Activated CD4-positive, alpha-beta T cell treated with anti-CD3 and anti-CD28 coated beads, Interleukin-2, amount 50 U/mL, for 1 hour (primary cell): Measurements from ENCODE around the gene KDM1A.
A peak's percentile ranks its signal among the peaks of the same experiment; 100 is the strongest.
"Not testable (repeated sequence)": the region's sequence is repeated elsewhere in the genome, so short reads cannot be mapped to it uniquely, and the experiment has no call there.

Source experiments
- DNase-seq: peaks from one replicate; pipeline ENCODE4 v3.0.0-alpha.2; 2020

KDM1A gene

GRCh38 chr1:23019094-23019862 is at the start of gene KDM1A:
Gene KDM1A, plus strand, starts transcription at chr1:23019468. Its CDS starts 129 bp downstream, at chr1:23019597.
- peak; percentile 94 for DNase-seq

DNA sequence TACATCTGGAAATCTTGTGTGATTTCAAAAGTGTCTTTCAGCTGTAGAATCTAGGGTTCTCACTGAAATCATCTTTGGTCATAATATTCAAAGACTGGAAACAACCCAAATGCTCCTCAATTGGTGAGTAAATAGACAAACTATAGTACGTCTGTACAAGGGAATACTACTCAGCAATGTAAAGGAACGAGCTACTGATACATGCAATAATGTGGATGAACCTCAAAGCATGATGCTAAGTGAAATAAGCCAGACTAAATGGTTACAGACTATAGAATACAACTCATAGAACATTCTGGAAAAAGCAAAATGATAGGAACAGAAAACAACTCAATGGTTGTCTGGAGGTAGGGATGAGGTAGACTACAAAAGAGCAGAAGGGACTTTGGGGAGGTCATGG is 49.2 kb upstream of the KDM1A start:
- DNase-seq = no peak

DNA sequence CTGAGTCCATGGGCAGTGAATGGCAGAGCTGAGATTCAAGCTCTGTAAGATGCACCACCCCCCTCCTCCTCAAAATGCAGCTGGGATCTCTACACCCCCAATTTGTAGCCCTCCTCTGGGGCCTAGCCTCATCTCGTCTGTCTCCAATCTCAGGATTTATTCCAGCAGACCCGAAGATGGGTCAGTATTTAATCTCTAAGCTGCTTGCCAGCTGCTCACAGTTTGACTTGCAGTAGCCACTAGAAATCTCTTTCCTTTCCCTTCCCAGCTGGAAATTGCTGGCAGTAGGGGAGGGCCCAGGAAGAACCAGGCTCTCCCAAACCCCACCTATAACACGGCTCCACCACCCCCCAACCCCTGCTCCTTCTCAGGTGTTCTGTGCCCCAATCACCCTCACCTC is 48.1 kb upstream of the KDM1A start:
- no peak for DNase-seq

- DNase-seq = no peak
Measured at GRCh38 chr1:22971611-22972405, 47.5 kb upstream of the KDM1A start.

DNA sequence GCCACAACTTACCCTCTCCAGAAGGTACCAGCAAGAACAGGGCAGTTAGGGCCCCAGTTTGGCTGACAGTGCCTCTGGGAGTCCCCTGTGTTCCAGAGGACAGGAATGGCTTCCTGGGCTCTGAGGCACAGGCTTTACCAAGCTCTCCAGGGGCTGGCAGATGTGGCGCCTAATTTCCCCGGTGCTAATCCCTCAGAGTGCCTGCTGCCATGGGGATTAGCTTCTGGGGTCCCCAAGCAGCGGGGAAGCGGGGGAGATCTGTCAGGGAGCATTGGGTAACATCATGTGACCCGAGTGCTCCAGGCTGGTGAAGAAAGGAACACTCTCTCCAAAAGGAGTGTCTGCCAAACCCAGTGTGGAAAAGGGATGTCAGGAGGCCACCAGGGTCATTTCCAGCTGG is 46.5 kb upstream of the KDM1A start, which contains the start of gene LACTBL1:
Gene LACTBL1 (minus strand): TSS at position 107 of the 400 bp plus-strand sequence. CDS start 550 bp downstream, outside the sequence.
- DNase-seq = no peak

DNA sequence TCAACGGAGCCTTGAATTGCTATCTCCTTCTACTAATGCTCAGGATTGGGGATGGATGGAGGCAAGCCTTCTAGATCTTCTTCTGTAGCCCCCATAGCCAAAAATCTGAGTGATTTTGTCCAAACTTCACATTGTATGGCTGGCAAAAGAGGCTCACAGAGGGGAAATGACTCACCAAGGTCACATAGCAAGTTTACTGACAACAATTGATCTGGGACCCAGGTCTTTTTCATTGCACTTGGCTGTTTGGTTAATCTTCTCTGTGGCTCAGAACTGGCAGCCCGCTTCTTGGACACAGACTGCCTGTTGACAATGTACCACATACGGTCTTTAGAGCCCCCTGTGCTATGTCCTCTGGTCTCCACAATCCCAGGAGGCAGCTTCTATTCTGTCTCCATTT is 43.6 kb upstream of the KDM1A start:
- no peak for DNase-seq

GRCh38 chr1:22976127-22976460 is 43.2 kb upstream of the KDM1A start:
- DNase-seq = no peak

- peak; percentile 38 for DNase-seq
Measured at GRCh38 chr1:22976461-22977243, 42.6 kb upstream of the KDM1A start.

GRCh38 chr1:22978299-22978698 is 41.0 kb upstream of the KDM1A start:
- no peak for DNase-seq

GRCh38 chr1:22980471-22980790 is 38.8 kb upstream of the KDM1A start:
- DNase-seq = not testable (repeated sequence)

DNA sequence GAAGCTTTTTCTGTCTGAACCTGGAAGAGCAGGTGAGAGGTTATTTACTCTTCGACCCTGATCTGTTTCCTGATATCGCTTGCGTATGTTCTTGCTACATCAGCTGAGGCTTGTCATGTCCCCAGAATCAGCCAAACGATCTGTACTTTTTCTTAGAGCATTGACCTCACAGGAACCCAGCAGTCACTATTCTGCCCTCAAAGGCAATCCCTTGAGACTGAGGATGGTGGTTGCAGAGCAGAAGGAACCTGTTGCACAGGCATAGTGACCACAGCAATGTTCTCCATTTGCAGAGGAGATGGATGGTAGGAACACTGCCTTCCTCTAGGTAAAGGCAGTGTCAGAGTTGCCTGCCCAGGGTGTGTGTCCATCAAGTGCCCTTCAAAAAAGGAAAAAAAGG is 35.3 kb upstream of the KDM1A start:
- DNase-seq = no peak

GRCh38 chr1:22992384-22992783 is 26.9 kb upstream of the KDM1A start:
- not testable (repeated sequence) for DNase-seq

GRCh38 chr1:22993220-22993795 is 26.0 kb upstream of the KDM1A start:
- not testable (repeated sequence) for DNase-seq

GRCh38 chr1:22995774-22996173 is 23.5 kb upstream of the KDM1A start:
- DNase-seq = no peak

- not testable (repeated sequence) for DNase-seq
Measured at GRCh38 chr1:22997528-22997927, 21.7 kb upstream of the KDM1A start.

DNA sequence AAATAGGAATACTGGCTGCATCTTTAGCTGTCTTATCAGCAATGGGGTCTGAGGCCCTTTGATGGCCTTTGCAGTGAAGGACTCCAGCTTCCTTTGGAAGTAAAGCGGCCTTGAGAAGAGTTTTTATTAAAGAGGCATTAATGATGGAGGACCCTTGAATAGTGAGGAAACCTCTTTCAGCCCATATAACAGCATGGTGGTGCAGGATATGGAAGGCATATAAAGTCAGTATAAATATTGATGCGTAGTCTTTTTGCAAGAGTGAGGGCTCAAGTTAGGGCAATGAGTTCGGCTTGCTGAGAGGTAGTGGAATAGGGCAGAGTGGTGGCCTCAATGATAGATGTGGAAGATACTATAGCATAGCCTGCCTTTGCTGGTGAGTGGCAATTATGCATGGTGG is 19.1 kb upstream of the KDM1A start:
- not testable (repeated sequence) for DNase-seq

- DNase-seq = not testable (repeated sequence)
Measured at GRCh38 chr1:23002218-23002617, 17.1 kb upstream of the KDM1A start.

DNA sequence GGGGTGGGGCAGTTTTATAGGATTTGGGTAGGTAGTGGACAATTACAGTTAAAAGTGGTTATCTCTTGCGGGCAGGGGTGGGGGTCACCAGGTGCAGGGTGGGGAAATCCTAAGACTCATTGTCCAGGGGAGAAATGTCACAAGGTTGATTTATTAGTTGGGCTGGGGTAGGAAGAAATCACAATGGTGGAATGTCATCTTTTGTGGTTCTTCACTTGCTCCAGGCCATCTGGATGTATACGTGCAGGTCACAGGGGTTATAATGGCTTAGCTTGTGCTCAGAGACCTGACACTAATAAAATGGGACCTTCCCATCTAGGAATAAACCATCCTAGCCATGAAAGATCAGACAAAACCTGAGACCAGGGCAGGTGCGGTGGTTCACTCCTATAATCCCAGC is 15.2 kb upstream of the KDM1A start:
- no peak for DNase-seq

DNA sequence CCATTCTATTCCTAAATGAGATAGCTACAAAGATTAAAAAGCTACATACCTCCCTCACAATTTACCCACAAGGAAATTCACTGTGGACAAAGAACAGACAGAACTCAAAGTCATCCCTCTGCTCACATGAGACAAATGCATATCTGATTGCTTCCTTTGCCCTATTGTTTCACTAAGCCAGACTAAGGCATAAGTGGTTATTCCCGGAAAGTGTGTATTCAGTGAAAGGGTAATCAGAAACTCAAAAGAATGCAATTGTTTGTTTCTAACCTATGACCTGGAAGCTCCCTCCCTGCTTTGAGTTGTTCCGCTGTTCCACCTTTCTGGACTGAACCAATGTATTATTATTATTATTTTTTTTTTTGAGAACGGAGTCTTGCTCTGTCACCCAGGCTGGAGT is 14.5 kb upstream of the KDM1A start:
- not testable (repeated sequence) for DNase-seq

DNA sequence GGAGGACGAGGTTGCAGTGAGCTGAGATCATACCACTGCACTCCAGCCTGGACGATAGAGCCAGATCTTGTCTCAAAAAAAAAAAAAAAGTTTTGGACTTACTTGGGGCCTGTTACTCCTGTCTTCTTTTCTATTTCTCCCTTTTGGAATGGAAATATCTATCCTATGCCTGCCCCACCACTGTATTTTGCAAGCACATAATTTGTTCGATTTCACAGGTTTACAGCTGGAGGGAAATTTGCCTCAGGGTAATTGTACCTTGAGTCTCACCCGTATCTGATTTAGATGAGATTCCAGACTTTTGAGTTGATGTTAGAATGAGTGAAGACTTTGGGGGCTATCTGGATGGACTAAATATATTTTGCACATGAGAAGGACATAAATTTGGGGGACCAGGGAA is 12.2 kb upstream of the KDM1A start:
- no peak for DNase-seq

DNA sequence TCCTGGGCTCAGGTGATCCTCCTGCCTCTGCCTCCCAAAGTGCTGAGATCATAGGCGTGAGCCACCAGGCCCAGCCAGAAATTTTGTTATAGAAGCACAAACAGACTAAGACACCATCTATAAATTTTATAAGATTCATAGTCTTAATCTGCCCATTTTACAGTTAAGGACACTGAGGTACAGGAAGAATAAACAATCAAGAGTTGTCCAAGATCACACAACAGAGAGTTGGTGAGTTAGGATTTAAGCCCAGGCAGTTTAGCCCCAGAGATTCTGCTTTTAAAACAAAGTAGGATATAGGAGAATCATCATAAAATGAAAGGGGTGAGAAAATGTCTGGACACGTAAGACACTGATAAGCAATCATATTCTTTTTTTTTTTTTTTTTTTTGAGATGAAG is 10.4 kb upstream of the KDM1A start:
- DNase-seq = no peak

GRCh38 chr1:23010025-23010424 is 9.2 kb upstream of the KDM1A start:
- not testable (repeated sequence) for DNase-seq

DNA sequence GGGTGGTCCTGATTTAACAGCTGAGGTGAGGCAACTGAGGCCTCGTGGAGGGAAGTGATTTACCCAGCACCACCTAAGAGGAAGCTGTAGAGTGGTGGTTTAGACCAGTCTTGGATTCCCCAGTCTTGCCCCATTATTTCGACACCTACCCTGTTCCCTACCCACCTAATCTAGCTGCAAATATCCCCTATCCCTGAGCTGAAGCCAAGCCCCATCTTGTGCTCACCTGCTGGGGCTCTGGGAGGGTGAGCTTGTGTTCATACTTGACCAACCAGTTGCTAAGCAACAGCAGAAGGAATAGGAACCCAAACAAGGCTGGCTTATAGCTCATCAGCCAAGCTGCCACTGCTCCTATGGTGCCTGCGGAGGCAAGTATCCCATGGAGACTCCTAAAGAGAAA is 5.6 kb upstream of the KDM1A start:
- DNase-seq = no peak
